ENCODE results near the gene CTSD. TPM values are rescaled to one million over a fixed set of nuclear protein-coding genes. Genes with fewer than 3 reads are reported as not detected.

The CTSD gene
- total RNA-seq, 1 experiment from 2014 or later: 158 TPM

DNA sequence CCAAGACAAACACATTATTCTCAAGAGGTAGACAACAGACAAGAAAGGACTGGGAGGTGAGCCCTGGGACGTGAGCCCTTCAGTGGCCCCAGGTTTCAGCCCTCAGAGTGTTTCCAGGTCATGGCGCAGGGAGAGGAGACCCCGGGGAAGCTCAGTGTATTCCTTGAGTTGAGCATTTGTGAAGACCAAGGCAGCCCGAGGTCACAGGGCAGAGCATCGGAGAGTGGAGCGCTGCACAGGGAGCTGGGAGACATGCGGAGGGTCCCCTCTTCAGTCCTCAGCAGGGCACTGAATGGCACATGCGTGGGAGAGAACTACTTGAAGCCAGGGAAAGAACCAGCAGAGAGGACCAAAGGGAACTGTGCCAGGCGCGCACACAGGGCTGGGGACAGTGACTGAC lies 55.0 kb downstream of the CTSD start:
- Histone ChIP-seq H4K5ac (ENCODE audit: insufficient read length, low read depth, low read length) (no peak overlapping the region), H2BK120ac (ENCODE audit: low read depth, low read length, poor library complexity, severe bottlenecking) (no peak overlapping the region), H3K4me2 (ENCODE audit: insufficient read depth, insufficient read length, low read length) (no peak overlapping the region), H3K23me2 (ENCODE audit: insufficient read length, low read depth, low read length, poor library complexity, severe bottlenecking) (no peaks in the 10 kb centered on the region), H3K23ac (ENCODE audit: insufficient read length, low read depth, low read length) (no peak overlapping the region), H3K14ac (ENCODE audit: insufficient read depth, low read length) (no peak overlapping the region), H3K79me2 (ENCODE audit: insufficient read depth, low read length) (no peaks in the 10 kb centered on the region), H3K79me1 (ENCODE audit: insufficient read depth, low read depth, low read length, poor library complexity, severe bottlenecking) (no peaks in the 10 kb centered on the region), H2BK20ac (ENCODE audit: low read depth, low read length, poor library complexity, severe bottlenecking) (no peak overlapping the region), H3K4ac (ENCODE audit: low read depth, low read length) (no peak overlapping the region), H3K9me3 (ENCODE audit: control insufficient read depth, low read depth, low read length) (no peaks in the 10 kb centered on the region), H3K4me1 (ENCODE audit: insufficient read depth, low read length) (no peaks in the 10 kb centered on the region), H3K56ac (ENCODE audit: insufficient read length, low read depth, low read length) (no peak overlapping the region), H4K8ac (replicated peaks; ENCODE audit: insufficient read length, low read depth, low read length) (no peak overlapping the region), H3K27ac (ENCODE audit: insufficient read length, low read depth, low read length) (no peak overlapping the region), H2BK5ac (ENCODE audit: insufficient read length, low read length) (no peak overlapping the region), H2BK15ac (ENCODE audit: low read depth, low read length) (no peak overlapping the region), H2BK12ac (ENCODE audit: insufficient read length, low read depth, low read length) (no peak overlapping the region), H2AK5ac (ENCODE audit: insufficient read length, low read length) (no peak overlapping the region), H3T11ph (ENCODE audit: low read length) (no peak overlapping the region), H4K91ac (ENCODE audit: insufficient read length, low read depth, low read length) (no peak overlapping the region), H3K27me3 (ENCODE audit: insufficient read depth, low read length) (no peaks in the 10 kb centered on the region; the same call in 1 of the 2 replicates), H4K20me1 (ENCODE audit: control insufficient read depth, insufficient read depth, insufficient read length) (no peaks in the 10 kb centered on the region), H2AFZ (ENCODE audit: low read length) (no peak overlapping the region), H3K18ac (ENCODE audit: insufficient read length, low read depth, low read length) (no peak overlapping the region), H3K9ac (ENCODE audit: extremely low read depth, insufficient read length, low read length) (no peak overlapping the region)
- H3K36me3 Mint-ChIP-seq (ENCODE audit: insufficient read depth in 1 of 3, low read depth in 3 of 3): peaks cover 0 to 4% (median 1%) of the 10 kb centered on the region in 3 experiments; a peak in 3 of 7 replicates
- TF ChIP-seq, protein P1, sequence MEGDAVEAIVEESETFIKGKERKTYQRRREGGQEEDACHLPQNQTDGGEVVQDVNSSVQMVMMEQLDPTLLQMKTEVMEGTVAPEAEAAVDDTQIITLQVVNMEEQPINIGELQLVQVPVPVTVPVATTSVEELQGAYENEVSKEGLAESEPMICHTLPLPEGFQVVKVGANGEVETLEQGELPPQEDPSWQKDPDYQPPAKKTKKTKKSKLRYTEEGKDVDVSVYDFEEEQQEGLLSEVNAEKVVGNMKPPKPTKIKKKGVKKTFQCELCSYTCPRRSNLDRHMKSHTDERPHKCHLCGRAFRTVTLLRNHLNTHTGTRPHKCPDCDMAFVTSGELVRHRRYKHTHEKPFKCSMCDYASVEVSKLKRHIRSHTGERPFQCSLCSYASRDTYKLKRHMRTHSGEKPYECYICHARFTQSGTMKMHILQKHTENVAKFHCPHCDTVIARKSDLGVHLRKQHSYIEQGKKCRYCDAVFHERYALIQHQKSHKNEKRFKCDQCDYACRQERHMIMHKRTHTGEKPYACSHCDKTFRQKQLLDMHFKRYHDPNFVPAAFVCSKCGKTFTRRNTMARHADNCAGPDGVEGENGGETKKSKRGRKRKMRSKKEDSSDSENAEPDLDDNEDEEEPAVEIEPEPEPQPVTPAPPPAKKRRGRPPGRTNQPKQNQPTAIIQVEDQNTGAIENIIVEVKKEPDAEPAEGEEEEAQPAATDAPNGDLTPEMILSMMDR (conservative IDR thresholded peaks at IDR 0.05): no peak
- peaks cover 6 to 7% of the 10 kb centered on the region in 2 experiments; a peak in 4 of 5 replicates for H3K9me3 Mint-ChIP-seq
- no CpG with 5 or more reads among the region's 10 CpGs for WGBS (ENCODE audit: extremely low coverage, insufficient read length, low lambda C conversion rate)
- H3K4me3 Mint-ChIP-seq: no peak overlapping the region
- H3K27ac Mint-ChIP-seq: no peak overlapping the region
- H3K4me1 Mint-ChIP-seq: no peaks in the 10 kb centered on the region
- no peak for DNase-seq
- peaks cover 77% of the 10 kb centered on the region for H3K27me3 Mint-ChIP-seq (ENCODE audit: low read depth)
